DMS79 treated with DMSO at 0.1 percent for 48 hours (cell line): ENCODE results near the gene ERC1.

Experiments used
- DNase-seq: peaks from one replicate; lab custom pipeline; 2025; lab: John Stamatoyannopoulos, UW

ERC1 gene

GRCh38 chr12:990661-991349 lies at the start of gene ERC1:
ERC1 (plus strand) TSS chr12:991223; CDS start chr12:1027904, 36,681 bp downstream.
- DNase-seq, result peak; percentile 79

GRCh38 chr12:943051-943450 lies 48.0 kb upstream of the ERC1 start:
- DNase-seq, result no peak

GRCh38 chr12:944211-944610 lies 46.8 kb upstream of the ERC1 start:
- no peak for DNase-seq

GRCh38 chr12:946212-946611 lies 44.8 kb upstream of the ERC1 start:
- no peak for DNase-seq

GRCh38 chr12:946631-947030 lies 44.4 kb upstream of the ERC1 start:
- DNase-seq, result no peak

- no peak for DNase-seq
Observed at GRCh38 chr12:948238-948637, 42.8 kb upstream of the ERC1 start.

- DNase-seq, result peak; percentile 98
Observed at GRCh38 chr12:949453-950191, 41.4 kb upstream of the ERC1 start, which contains the start of gene RAD52. RAD52 (minus strand) TSS chr12:949694; CDS start chr12:933058, 16,636 bp downstream.

GRCh38 chr12:951176-951575 lies 39.8 kb upstream of the ERC1 start:
- DNase-seq, result no peak

- DNase-seq, result no peak
Observed at GRCh38 chr12:953776-954175, 37.2 kb upstream of the ERC1 start.

- DNase-seq, result no peak
Observed at GRCh38 chr12:954741-955140, 36.3 kb upstream of the ERC1 start.

- no peak for DNase-seq
Observed at GRCh38 chr12:955939-956338, 35.1 kb upstream of the ERC1 start.

- DNase-seq, result no peak
Observed at GRCh38 chr12:958588-959123, 32.4 kb upstream of the ERC1 start.

- no peak for DNase-seq
Observed at GRCh38 chr12:966724-967123, 24.3 kb upstream of the ERC1 start.

- no peak for DNase-seq
Observed at GRCh38 chr12:967641-968040, 23.4 kb upstream of the ERC1 start.

- DNase-seq, result no peak
Observed at GRCh38 chr12:968545-968944, 22.5 kb upstream of the ERC1 start.

GRCh38 chr12:969821-970220 lies 21.2 kb upstream of the ERC1 start:
- no peak for DNase-seq

GRCh38 chr12:971991-972390 lies 19.0 kb upstream of the ERC1 start:
- no peak for DNase-seq

- no peak for DNase-seq
Observed at GRCh38 chr12:974271-974862, 16.7 kb upstream of the ERC1 start.

- no peak for DNase-seq
Observed at GRCh38 chr12:976644-977043, 14.4 kb upstream of the ERC1 start.

GRCh38 chr12:977156-977555 lies 13.9 kb upstream of the ERC1 start:
- no peak for DNase-seq

GRCh38 chr12:979349-979748 lies 11.7 kb upstream of the ERC1 start:
- DNase-seq, result no peak

- DNase-seq, result no peak
Observed at GRCh38 chr12:981176-981828, 9.7 kb upstream of the ERC1 start.
